Trophoblast cell (in vitro differentiated cells and primary cell): ENCODE results near the gene NEU4.
"Not testable (repeated sequence)": the region's sequence is repeated elsewhere in the genome, so short reads cannot be mapped to it uniquely, and the experiment has no call there.

Experiments used
- DNase-seq, 2 donors: peaks; one replicate each; pipeline ENCODE4 v3.0.0-alpha.2; 2016
- H2AFZ ChIP-seq: 2 replicates; pipeline ENCODE4 v1.6.1; 2013; ENCODE audit warnings: low read length, moderate library complexity, mild to moderate bottlenecking; ENCODE audit not compliant: insufficient read depth, poor library complexity
- H2AK5ac ChIP-seq: 2 replicates; pipeline ENCODE4 v1.6.1; 2013; ENCODE audit warnings: mild to moderate bottlenecking, low read length
- H2BK120ac ChIP-seq: 2 replicates; pipeline ENCODE4 v1.6.1; 2013; ENCODE audit warnings: low read length, mild to moderate bottlenecking, moderate library complexity; ENCODE audit not compliant: insufficient read depth, poor library complexity
- H2BK12ac ChIP-seq: 2 replicates; pipeline ENCODE4 v1.6.1; 2013; ENCODE audit warnings: mild to moderate bottlenecking, low read length, moderate library complexity
- H2BK5ac ChIP-seq: 2 replicates; pipeline ENCODE4 v1.6.1; 2013; ENCODE audit warnings: low read length, low read depth, moderate library complexity, mild to moderate bottlenecking; ENCODE audit not compliant: poor library complexity
- H3K14ac ChIP-seq: 2 replicates; pipeline ENCODE4 v1.6.1; 2013; ENCODE audit warnings: mild to moderate bottlenecking, low read length
- H3K18ac ChIP-seq: 2 replicates; pipeline ENCODE4 v1.6.1; 2013; ENCODE audit warnings: mild to moderate bottlenecking, low read length
- H3K23ac ChIP-seq: 2 replicates; pipeline ENCODE4 v1.6.1; 2013; ENCODE audit warnings: low read length
- H3K27ac ChIP-seq: 2 replicates; pipeline ENCODE4 v1.5.1; 2013; ENCODE audit warnings: low read depth, mild to moderate bottlenecking, inconsistent platforms, low read length, moderate library complexity
- H3K27me3 ChIP-seq: 2 replicates; pipeline ENCODE4 v1.6.1; 2013; ENCODE audit warnings: inconsistent platforms, mild to moderate bottlenecking, low read length, moderate library complexity; ENCODE audit not compliant: insufficient read depth
- H3K36me3 ChIP-seq, 2 experiments: 1 replicate in 1 of 2; 2 replicates in 1 of 2; pipeline ENCODE4 v1.6.1; 2013; ENCODE audit warnings: low read length in 2 of 2, mild to moderate bottlenecking in 2 of 2, moderate library complexity in 1 of 2; ENCODE audit not compliant: insufficient read depth in 2 of 2, control insufficient read depth in 1 of 2
- H3K4ac ChIP-seq: 2 replicates; pipeline ENCODE4 v1.6.1; 2013; ENCODE audit warnings: low read depth, mild to moderate bottlenecking, low read length, moderate library complexity
- H3K4me1 ChIP-seq, 2 experiments: 1 replicate in 1 of 2; 2 replicates in 1 of 2; pipeline ENCODE4 v1.6.1; 2013; ENCODE audit warnings: low read length in 2 of 2, mild to moderate bottlenecking in 2 of 2, moderate library complexity in 1 of 2; ENCODE audit not compliant: insufficient read depth in 2 of 2, control insufficient read depth in 1 of 2
- H3K4me2 ChIP-seq: 2 replicates; pipeline ENCODE4 v1.6.1; 2013; ENCODE audit warnings: inconsistent platforms, mild to moderate bottlenecking, low read length, moderate library complexity
- H3K4me3 ChIP-seq: 2 replicates; pipeline ENCODE4 v1.5.1; 2013; ENCODE audit warnings: mild to moderate bottlenecking, low read depth, low read length, inconsistent platforms
- H3K79me1 ChIP-seq: one replicate; pipeline ENCODE4 v1.6.1; 2013; ENCODE audit warnings: low read length
- H3K79me2 ChIP-seq: 2 replicates; pipeline ENCODE4 v1.6.1; 2013; ENCODE audit warnings: low read length, mild to moderate bottlenecking; ENCODE audit not compliant: control insufficient read depth, insufficient read depth, poor library complexity
- H3K9ac ChIP-seq: 2 replicates; pipeline ENCODE4 v1.6.1; 2013; ENCODE audit warnings: mild to moderate bottlenecking, low read length
- H3K9me3 ChIP-seq: 2 replicates; pipeline ENCODE4 v1.6.1; 2013; ENCODE audit warnings: low read depth, mild to moderate bottlenecking, control low read depth, inconsistent platforms, low read length; ENCODE audit not compliant: insufficient read depth
- H4K12ac ChIP-seq: 2 replicates; pipeline ENCODE4 v1.6.1; 2013; ENCODE audit warnings: low read depth, mild to moderate bottlenecking, low read length, moderate library complexity
- H4K8ac ChIP-seq: 2 replicates; pipeline ENCODE4 v1.6.1; 2013; ENCODE audit warnings: low read depth, mild to moderate bottlenecking, low read length, moderate library complexity
- H4K91ac ChIP-seq: one replicate; pipeline ENCODE4 v1.6.1; 2013; ENCODE audit warnings: low read depth, mild to moderate bottlenecking, low read length, moderate library complexity
- WGBS: extraction: QIAGEN DNeasy Blood & Tissue Kit; methylation state at CpG from one replicate; pipeline ENCODE4 v1.1.7; 2013; ENCODE audit warnings: missing lambda C conversion rate; ENCODE audit not compliant: insufficient read length, insufficient coverage; ENCODE audit errors: extremely low coverage; 5-methylcytosine and 5-hydroxymethylcytosine counted together

The NEU4 gene

GRCh38 chr2:241788572-241788971 is 20.4 kb upstream of the NEU4 start:
- Histone ChIP-seq H3K23ac (no peak overlapping the region), H3K79me1 (no peaks in the 10 kb centered on the region), H2BK120ac (no peak overlapping the region), H3K79me2 (no peaks in the 10 kb centered on the region), H3K18ac (no peak overlapping the region), H2AFZ (no peak overlapping the region), H4K12ac (no peak overlapping the region), H2BK5ac (no peak overlapping the region), H3K4me3 (no peak overlapping the region), H3K27me3 (no peaks in the 10 kb centered on the region), H2BK12ac (no peak overlapping the region), H4K91ac (no peak overlapping the region), H3K4me1 (no peaks in the 10 kb centered on the region), H4K8ac (no peak overlapping the region), H3K4me2 (no peak overlapping the region), H3K14ac (no peak overlapping the region), H3K4ac (no peak overlapping the region), H3K9ac (no peak overlapping the region), H3K9me3 (no peaks in the 10 kb centered on the region), H3K27ac (no peak overlapping the region), H2AK5ac (no peak overlapping the region), H3K36me3 (no peaks in the 10 kb centered on the region)
- WGBS: no CpG with 5 or more reads among the region's 3 CpGs
- no peak for DNase-seq

- not testable (repeated sequence) for H4K8ac ChIP-seq, H3K27ac ChIP-seq, DNase-seq, H2AFZ ChIP-seq, H3K9ac ChIP-seq, H3K14ac ChIP-seq, H3K18ac ChIP-seq, H3K9me3 ChIP-seq, H3K23ac ChIP-seq, H3K79me2 ChIP-seq, H2AK5ac ChIP-seq, H2BK120ac ChIP-seq, H2BK12ac ChIP-seq, H3K27me3 ChIP-seq, H2BK5ac ChIP-seq, H4K12ac ChIP-seq, H3K36me3 ChIP-seq, H3K4me2 ChIP-seq, H3K4ac ChIP-seq, H3K4me3 ChIP-seq, H4K91ac ChIP-seq, H3K79me1 ChIP-seq, H3K4me1 ChIP-seq
- no CpG with 5 or more reads among the region's 3 CpGs for WGBS
These were observed 17.6 kb upstream of the NEU4 start for GRCh38 chr2:241791385-241791784.

DNA sequence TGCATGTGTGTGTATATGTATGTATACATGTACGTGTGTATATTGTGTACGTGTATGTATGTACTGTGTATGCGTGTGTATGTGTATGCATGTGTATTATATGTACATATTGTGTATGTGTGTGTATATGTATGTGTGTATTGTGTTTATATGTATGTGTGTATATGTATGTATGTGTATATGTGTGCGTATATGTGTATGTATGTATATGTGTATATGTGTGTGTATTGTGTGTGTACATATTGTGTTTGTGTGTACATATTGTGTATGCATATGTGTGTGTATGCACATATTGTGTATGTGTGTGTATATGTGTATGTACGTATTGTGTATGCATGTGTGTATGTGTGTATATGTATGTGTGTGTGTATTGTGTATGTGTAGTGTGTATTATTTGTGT is 15.6 kb upstream of the NEU4 start:
- Histone ChIP-seq H3K9ac (no peak overlapping the region), H3K4me2 (no peak overlapping the region), H3K14ac (no peak overlapping the region), H3K4me3 (no peak overlapping the region), H3K4ac (no peak overlapping the region), H3K79me2 (no peaks in the 10 kb centered on the region), H3K27ac (no peak overlapping the region), H4K91ac (no peak overlapping the region), H2BK12ac (no peak overlapping the region), H3K4me1 (no peaks in the 10 kb centered on the region), H3K27me3 (no peaks in the 10 kb centered on the region), H2AK5ac (no peak overlapping the region), H4K8ac (no peak overlapping the region), H3K36me3 (no peaks in the 10 kb centered on the region), H3K79me1 (no peaks in the 10 kb centered on the region), H2AFZ (no peak overlapping the region), H3K23ac (no peak overlapping the region), H3K18ac (no peak overlapping the region), H2BK120ac (no peak overlapping the region), H3K9me3 (peaks cover 6% of the 10 kb centered on the region), H4K12ac (no peak overlapping the region), H2BK5ac (no peak overlapping the region)
- DNase-seq: no peak
- WGBS: no CpG with 5 or more reads among the region's 5 CpGs

DNA sequence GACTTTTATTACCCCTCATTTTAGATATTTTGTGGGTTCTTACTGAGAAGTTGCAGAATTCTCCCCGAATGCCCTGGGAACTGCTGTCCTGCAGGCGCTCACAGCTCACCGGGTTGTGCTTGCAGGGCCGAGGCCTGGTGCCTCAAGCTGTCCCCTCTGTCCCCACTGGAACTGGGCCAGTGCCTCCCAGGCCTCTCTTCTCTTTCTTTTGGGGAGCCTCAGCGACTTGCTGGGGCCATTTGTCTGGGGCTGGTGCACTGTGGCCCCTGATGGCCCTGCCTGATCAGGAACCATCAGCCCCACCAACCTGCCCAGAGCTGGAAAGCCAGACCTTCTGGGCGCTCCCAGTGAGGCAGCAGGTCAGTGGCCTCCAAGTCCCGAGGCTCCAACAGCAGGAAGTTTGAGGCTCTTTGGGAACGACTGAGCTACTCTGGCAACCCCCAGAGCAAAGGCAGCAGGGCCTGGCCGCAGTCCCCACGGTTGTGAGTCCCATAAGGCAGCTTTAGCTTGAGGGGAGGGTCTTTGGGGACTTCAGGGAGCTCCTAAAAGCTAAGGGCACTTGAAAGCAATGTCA is 14.7 kb upstream of the NEU4 start:
- no peaks in the 10 kb centered on the region for H3K79me1 ChIP-seq
- no peak overlapping the region for H4K8ac ChIP-seq
- no peak overlapping the region for H3K4me2 ChIP-seq
- no peak overlapping the region for H4K12ac ChIP-seq
- DNase-seq: no peak
- no peak overlapping the region for H3K18ac ChIP-seq
- H2BK5ac ChIP-seq: no peak overlapping the region
- no peak overlapping the region for H2AFZ ChIP-seq
- H3K79me2 ChIP-seq: no peaks in the 10 kb centered on the region
- H3K14ac ChIP-seq: no peak overlapping the region
- no peaks in the 10 kb centered on the region for H3K27me3 ChIP-seq
- no peaks in the 10 kb centered on the region for H3K4me1 ChIP-seq
- no CpG with 5 or more reads among the region's 10 CpGs for WGBS
- H3K27ac ChIP-seq: no peak overlapping the region
- H3K4me3 ChIP-seq: no peak overlapping the region
- H3K9ac ChIP-seq: no peak overlapping the region
- no peak overlapping the region for H2AK5ac ChIP-seq
- H4K91ac ChIP-seq: no peak overlapping the region
- H3K9me3 ChIP-seq: peaks cover 6% of the 10 kb centered on the region
- H3K36me3 ChIP-seq: no peaks in the 10 kb centered on the region
- H2BK120ac ChIP-seq: no peak overlapping the region
- H2BK12ac ChIP-seq: no peak overlapping the region
- H3K23ac ChIP-seq: no peak overlapping the region
- H3K4ac ChIP-seq: no peak overlapping the region
